G401 (cell line): ENCODE measurements around the gene MRPL41. TPM values are rescaled to one million over a fixed set of nuclear protein-coding genes. Genes with fewer than 3 reads are reported as not detected.
A peak's percentile ranks its signal among the peaks of the same experiment; 100 is the strongest.
"Not testable (repeated sequence)": the region's sequence is repeated elsewhere in the genome, so short reads cannot be mapped to it uniquely, and the experiment has no call there.

Experiments
- DNase-seq: peaks from one replicate; pipeline ENCODE4 v3.0.0-alpha.2; 2015; ENCODE audit warnings: low spot score
- in situ Hi-C: cut with HindIII; loops from 2 replicates; pipeline ENCODE4 v1.10.0; 2016; ENCODE audit warnings: low sequenced_read_pairs, mixed read lengths
- total RNA-seq: library from RNA; depleted of rRNA; stranded (reverse); fragments of >200 nt; shearing (Covaris generic); gene quantifications from 2 replicates; pipeline ENCODE4 v1.2.3, GENCODE V29; 2014; rRNA removed

Gene MRPL41
- total RNA-seq = 75.7 and 102 TPM in 2 replicates

GRCh38 chr9:137551264-137552021, at the start of gene MRPL41:
Gene MRPL41 (plus strand): TSS chr9:137551879. CDS start chr9:137552082, 203 bp downstream.
- peak; percentile 89 for DNase-seq
- in situ Hi-C loops = no loop called here

- in situ Hi-C loops = no loop called here
- no peak for DNase-seq
Observed at GRCh38 chr9:137502008-137502911, 49.4 kb upstream of the MRPL41 start.

DNA sequence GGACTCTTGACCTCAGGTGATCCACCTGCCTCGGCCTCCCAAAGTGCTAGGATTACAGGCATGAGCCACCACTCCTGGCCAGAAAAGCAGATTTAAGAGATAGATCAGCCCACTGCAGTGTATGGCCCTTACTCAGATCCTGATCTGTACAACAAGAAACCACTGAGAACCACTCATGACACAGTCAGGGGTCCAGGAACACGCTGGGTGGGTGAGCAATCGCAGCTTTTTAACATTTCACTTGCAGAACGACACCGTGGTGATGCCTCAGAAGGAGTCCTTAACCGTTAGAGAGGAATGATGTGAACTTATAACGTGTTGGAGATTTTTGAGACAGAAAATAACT, 47.3 kb upstream of the MRPL41 start:
- no peak for DNase-seq
- in situ Hi-C loops = no loop called here

DNA sequence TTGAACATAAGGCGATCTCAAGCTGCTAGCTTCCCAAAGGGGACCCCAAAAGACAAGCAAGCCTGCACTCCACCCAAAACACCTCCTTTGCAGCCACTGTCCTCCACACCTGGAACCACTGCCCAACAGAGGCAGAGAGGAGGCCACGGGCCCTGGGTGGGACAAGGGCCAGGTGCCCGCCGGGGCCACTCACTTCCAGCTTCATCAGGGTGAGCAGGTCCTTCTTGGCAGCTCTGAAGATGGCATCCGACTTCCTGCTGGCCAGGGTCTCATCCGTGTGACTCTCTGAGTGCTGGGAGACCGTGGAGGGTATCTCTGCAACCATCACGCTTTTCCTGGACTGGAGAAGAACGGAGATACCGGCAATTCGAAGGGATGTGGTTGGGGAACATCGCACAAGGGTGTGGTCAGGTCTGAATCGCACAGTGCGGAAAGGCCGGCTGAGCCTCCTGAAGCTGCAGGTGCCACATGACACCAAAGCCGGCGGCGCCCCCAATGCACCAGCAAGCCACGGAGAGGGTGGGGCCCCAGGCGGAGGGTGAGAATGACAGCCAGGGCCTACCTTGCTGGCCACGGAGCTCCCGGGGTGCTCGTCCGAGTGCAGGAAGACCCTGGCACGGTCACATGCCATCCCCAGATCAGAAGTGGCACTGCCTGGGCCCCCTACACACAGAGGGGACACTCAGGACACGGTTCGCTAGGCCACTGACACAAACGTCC, 46.1 kb upstream of the MRPL41 start:
- DNase-seq = no peak
- in situ Hi-C loops = no loop called here

- in situ Hi-C loops = no loop called here
- DNase-seq = no peak
Observed at GRCh38 chr9:137506274-137506673, 45.4 kb upstream of the MRPL41 start.

GRCh38 chr9:137506702-137507171, 44.9 kb upstream of the MRPL41 start:
- DNase-seq = no peak
- in situ Hi-C loops = no loop called here

DNA sequence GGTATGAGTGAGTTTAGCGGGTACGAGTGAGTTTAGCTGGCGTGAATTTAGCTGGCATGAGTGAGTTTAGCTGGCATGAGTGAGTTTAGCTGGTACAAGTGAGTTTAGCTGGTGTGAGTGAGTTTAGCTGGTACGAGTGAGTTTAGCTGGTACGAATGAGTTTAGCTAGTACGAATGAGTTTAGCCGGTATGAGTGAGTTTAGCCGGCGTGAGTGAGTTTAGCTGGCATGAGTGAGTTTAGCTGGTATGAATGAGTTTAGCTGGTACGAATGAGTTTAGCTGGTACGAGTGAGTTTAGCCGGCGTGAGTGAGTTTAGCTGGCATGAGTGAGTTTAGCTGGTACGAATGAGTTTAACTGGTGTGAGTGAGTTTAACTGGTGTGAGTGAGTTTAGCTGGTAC, 42.5 kb upstream of the MRPL41 start:
- in situ Hi-C loops = no loop called here
- DNase-seq = no peak

DNA sequence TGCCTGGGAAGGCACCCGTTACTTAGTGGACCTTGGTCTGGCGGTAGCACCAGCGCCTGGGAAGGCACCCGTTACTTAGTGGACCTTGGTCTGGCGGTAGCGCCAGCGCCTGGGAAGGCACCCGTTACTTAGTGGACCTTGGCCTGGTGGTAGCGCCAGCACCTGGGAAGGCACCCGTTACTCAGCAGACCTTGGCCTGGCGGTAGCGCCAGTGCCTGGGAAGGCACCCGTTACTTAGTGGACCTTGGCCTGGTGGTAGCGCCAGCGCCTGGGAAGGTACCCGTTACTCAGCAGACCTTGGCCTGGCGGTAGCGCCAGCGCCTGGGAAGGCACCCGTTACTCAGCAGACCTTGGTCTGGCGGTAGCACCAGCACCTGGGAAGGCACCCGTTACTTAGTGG, 40.6 kb upstream of the MRPL41 start:
- DNase-seq, in situ Hi-C loops: not testable (repeated sequence)

DNA sequence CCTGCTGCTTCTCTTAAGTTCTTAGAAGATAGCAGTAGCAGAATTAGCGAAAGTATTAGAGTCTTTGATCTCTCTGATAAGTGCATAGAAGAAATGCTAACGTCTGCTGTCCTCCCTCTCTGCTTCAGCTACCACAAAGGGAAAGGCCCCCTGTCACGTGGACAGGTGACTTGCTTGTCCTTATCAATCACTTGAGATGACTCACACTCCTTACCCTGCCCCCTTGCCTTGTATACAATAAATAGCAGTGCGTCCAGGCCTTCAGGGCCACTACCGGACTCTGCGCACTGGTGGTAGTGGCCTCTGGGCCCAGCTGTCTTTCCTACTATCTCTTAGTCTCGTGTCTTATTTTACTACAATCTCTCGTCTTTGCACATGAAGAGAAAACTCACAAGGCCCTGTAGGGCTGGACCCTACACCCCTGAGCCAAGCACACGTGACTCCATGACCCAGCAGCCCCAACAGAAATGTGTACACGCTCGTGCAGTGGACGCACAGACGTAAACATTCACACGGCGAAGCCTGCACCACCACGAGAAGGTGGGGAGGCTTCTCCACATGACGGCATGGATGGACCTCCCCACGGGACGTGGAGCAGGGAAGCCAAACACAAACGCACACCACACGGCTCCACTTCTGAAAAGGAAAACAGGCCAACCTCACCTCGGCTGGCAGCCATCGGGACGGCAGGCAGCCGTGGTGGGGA, 39.8 kb upstream of the MRPL41 start:
- no peak for DNase-seq
- in situ Hi-C loops = no loop called here

GRCh38 chr9:137513136-137513535, 38.5 kb upstream of the MRPL41 start:
- DNase-seq, in situ Hi-C loops: not testable (repeated sequence)

GRCh38 chr9:137513801-137514570, 37.7 kb upstream of the MRPL41 start:
- in situ Hi-C loops, DNase-seq: not testable (repeated sequence)

DNA sequence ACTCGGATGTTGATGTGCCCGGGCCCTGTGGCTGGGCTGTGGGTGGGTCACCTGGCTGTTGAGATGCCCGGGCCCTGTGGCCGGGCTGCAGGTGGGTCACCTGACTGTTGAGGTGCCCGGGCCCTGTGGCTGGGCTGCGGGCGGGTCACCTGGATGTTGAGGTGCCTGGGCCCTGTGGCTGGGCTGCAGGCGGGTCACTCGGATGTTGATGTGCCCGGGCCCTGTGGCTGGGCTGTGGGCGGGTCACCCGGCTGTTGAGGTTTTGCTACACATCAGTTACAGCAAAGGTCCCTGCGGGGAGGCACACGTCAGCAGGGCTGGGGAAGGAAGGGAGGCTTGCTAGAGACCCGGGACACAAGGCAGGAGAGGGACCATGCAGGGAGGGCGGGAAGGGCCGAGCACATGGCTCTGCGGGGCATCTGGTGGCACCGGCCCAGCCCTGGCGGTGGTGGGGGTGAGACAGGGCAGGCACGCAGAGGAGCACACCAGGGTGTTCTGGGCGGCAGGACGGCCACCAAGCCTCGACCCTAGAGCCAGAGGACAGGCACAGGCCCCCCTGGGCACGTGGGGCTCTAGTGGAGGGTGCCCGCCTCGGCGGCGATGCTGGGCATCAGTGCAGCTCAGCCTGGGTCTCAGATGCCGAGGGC, 36.9 kb upstream of the MRPL41 start:
- in situ Hi-C loops = no loop called here
- DNase-seq = no peak

DNA sequence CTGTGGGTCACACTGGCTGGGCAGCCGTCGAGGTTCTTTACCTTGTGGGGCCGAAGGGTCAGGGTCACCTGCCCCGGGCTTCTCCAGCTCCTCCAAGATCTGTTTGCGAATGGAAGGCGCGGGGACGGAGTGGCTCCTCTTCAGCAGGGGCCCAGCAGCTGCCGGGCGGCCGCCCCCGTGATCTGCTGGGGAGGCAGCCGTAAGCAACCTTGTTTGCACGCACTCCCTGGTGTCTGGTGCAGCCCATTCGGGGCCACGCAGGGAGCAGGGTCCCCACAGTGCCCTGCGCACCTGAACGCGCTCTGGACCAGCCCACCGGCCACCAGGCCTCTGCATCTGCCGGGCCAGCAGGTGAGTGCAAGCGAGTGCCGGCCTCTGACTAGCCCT, 36.3 kb upstream of the MRPL41 start:
- no peak for DNase-seq

GRCh38 chr9:137516144-137516917, 35.3 kb upstream of the MRPL41 start:
- in situ Hi-C loops = no loop called here
- no peak for DNase-seq

More for the DNA sequence above, 36.3 kb upstream of the MRPL41 start:
- in situ Hi-C loops = no loop called here

- DNase-seq, in situ Hi-C loops: not testable (repeated sequence)
Observed at GRCh38 chr9:137518661-137519459, 32.8 kb upstream of the MRPL41 start.

DNA sequence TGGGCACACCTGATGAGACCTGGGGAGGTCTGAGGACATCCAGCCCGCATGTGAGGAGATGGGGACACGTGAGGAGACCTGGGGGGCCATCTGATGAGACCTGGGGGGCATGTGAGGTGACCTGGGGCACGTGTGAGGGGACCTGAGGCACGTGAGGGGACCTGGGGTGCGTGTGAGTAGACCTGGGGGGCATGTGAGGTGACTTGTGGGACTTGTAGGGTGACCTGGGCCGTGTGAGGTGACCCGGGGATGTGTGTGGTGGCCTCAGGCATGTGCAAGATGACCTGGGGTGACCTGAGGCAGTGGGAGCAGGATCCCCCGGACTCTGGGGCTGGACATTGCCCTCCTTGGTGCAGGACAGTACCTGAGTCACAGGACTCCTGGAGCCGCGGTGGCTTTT, 32.1 kb upstream of the MRPL41 start:
- in situ Hi-C loops = no loop called here
- DNase-seq = no peak
